Measurements from ENCODE around the gene VWF. TPM values are rescaled to one million over a fixed set of nuclear protein-coding genes. Genes with fewer than 3 reads are reported as not detected.

The VWF gene
- total and polyA plus RNA-seq, 10 of the 15 experiments (the other 5 are each of a cell fraction or from before 2014, with no cell fraction given): 0.08 to 0.23 TPM; not detected in 8

- Histone ChIP-seq H4K20me1 (ENCODE audit: control insufficient read depth, insufficient read depth) (no peaks in the 10 kb centered on the region), H3K79me2 (ENCODE audit: control insufficient read depth, insufficient read depth, low read length) (no peaks in the 10 kb centered on the region), H3K4me2 (ENCODE audit: control insufficient read depth, insufficient read depth) (no peak overlapping the region), H2AFZ (ENCODE audit: control insufficient read depth, low read depth, low read length) (no peak overlapping the region), H3K9ac (ENCODE audit: control insufficient read depth, insufficient read depth, low read length) (no peak overlapping the region), H3K9me3 (replicated peaks; ENCODE audit: control insufficient read depth, insufficient read depth, low read length) (no peaks in the 10 kb centered on the region), H3K27me3 (replicated peaks in 1 of 2; ENCODE audit: control insufficient read depth in 2 of 2, insufficient read depth in 2 of 2, low read length in 1 of 2) (peaks cover 0 to 4% of the 10 kb centered on the region in 2 experiments; a peak in 2 of 4 replicates), H3K27ac (ENCODE audit: control insufficient read depth, insufficient read depth) (no peak overlapping the region), H3K4me3 (no peak overlapping the region), H3K36me3 (ENCODE audit: control insufficient read depth in 2 of 2, insufficient read depth in 2 of 2, low read length in 1 of 2) (no peaks in the 10 kb centered on the region), H3K4me1 (ENCODE audit: control insufficient read depth, insufficient read depth, low read length) (no peaks in the 10 kb centered on the region)
- ATAC-seq (no peak), DNase-seq (ENCODE audit: low read depth, low spot score) (no peak), FAIRE-seq (no peak)
- CTCF ChIA-PET: interaction anchor here (1.7 kb wide), 1 partner anchor 57 kb away, joined by 5 read pairs; no protein-coding TSS in a partner anchor
- WGBS (ENCODE audit: insufficient coverage, insufficient replicate concordance, low lambda C conversion rate, missing lambda C conversion rate): 40% methylated on average over 6 of the region's 6 CpGs
- BruUV-seq (replicated peaks): no TSS peak
- TF ChIP-seq BMI1 (IDR thresholded peaks at IDR 0.05; ENCODE audit: borderline replicate concordance): no peak
- POLR2A ChIA-PET: no interaction called here
- RAD21 ChIA-PET (ENCODE audit: unreplicated experiment): interaction anchor here (0.6 kb wide), 1 partner anchor 55 kb away, joined by 4 read pairs; no protein-coding TSS in a partner anchor
- intact Hi-C loops (cut with micrococcal nuclease; ENCODE audit: unreplicated experiment) (no loop called here), in situ Hi-C loops (cut with MboI) (no loop called here)
- SMC1A ChIA-PET (ENCODE audit: uncharacterized antibody, unreplicated experiment): interaction anchor here (2.5 kb wide), 1 partner anchor 57 kb away, joined by 9 read pairs; no protein-coding TSS in a partner anchor
These were observed 79.0 kb downstream of the VWF start for GRCh38 chr12:6045438-6045837.

GRCh38 chr12:6044082-6044481, 80.4 kb downstream of the VWF start:
- RAD21 ChIA-PET (ENCODE audit: unreplicated experiment): no interaction called here
- no peak overlapping the region for H3K4me3 ChIP-seq
- POLR2A ChIA-PET: no interaction called here
- WGBS (ENCODE audit: insufficient coverage, insufficient replicate concordance, low lambda C conversion rate, missing lambda C conversion rate): 21% methylated on average over 8 of the region's 8 CpGs
- peaks cover 0 to 4% of the 10 kb centered on the region in 2 experiments; a peak in 2 of 4 replicates for H3K27me3 ChIP-seq (replicated peaks in 1 of 2; ENCODE audit: control insufficient read depth in 2 of 2, insufficient read depth in 2 of 2, low read length in 1 of 2)
- FAIRE-seq: no peak
- no peaks in the 10 kb centered on the region for H3K36me3 ChIP-seq (ENCODE audit: control insufficient read depth in 2 of 2, insufficient read depth in 2 of 2, low read length in 1 of 2)
- H3K4me1 ChIP-seq (ENCODE audit: control insufficient read depth, insufficient read depth, low read length): no peaks in the 10 kb centered on the region
- CTCF ChIA-PET: no interaction called here
- DNase-seq (ENCODE audit: low read depth, low spot score): no peak
- BruUV-seq (replicated peaks): no TSS peak
- ATAC-seq: no peak
- no peak overlapping the region for H3K9ac ChIP-seq (ENCODE audit: control insufficient read depth, insufficient read depth, low read length)
- H3K79me2 ChIP-seq (ENCODE audit: control insufficient read depth, insufficient read depth, low read length): no peaks in the 10 kb centered on the region
- H3K4me2 ChIP-seq (ENCODE audit: control insufficient read depth, insufficient read depth): no peak overlapping the region
- H3K9me3 ChIP-seq (replicated peaks; ENCODE audit: control insufficient read depth, insufficient read depth, low read length): no peaks in the 10 kb centered on the region
- SMC1A ChIA-PET (ENCODE audit: uncharacterized antibody, unreplicated experiment): no interaction called here
- H2AFZ ChIP-seq (ENCODE audit: control insufficient read depth, low read depth, low read length): no peak overlapping the region
- intact Hi-C loops (cut with micrococcal nuclease; ENCODE audit: unreplicated experiment): no loop called here
- no peaks in the 10 kb centered on the region for H4K20me1 ChIP-seq (ENCODE audit: control insufficient read depth, insufficient read depth)
- H3K27ac ChIP-seq (ENCODE audit: control insufficient read depth, insufficient read depth): no peak overlapping the region
- in situ Hi-C loops (cut with MboI): loop anchor here (5.0 kb wide), 1 partner anchor 57 kb away; no protein-coding TSS in a partner anchor
- TF ChIP-seq ZBTB40 (IDR thresholded peaks at IDR 0.05; ENCODE audit: borderline replicate concordance) (no peak), EP300 (IDR thresholded peaks at IDR 0.05; ENCODE audit: borderline replicate concordance in 1 of 2, control insufficient read depth in 1 of 2, low read depth in 2 of 2, low read length in 2 of 2) (no peak), ZSCAN29 (IDR thresholded peaks at IDR 0.05) (no peak), EZH2 (IDR thresholded peaks at IDR 0.05; ENCODE audit: borderline replicate concordance, control insufficient read depth, low read depth, low read length) (no peak), ATF3 (IDR thresholded peaks at IDR 0.05; ENCODE audit: borderline replicate concordance, extremely low read depth, low read depth, low read length) (no peak), ZZZ3 (IDR thresholded peaks at IDR 0.05; ENCODE audit: control insufficient read depth, insufficient read length, low read depth) (no peak), YBX1 (IDR thresholded peaks at IDR 0.05) (no peak), TCF3 (IDR thresholded peaks at IDR 0.05; ENCODE audit: borderline replicate concordance, insufficient read depth, low read depth, low read length) (no peak), ATF2 (IDR thresholded peaks at IDR 0.05; ENCODE audit: low read length) (no peak)
